Pancreas (tissue), 10 donors: ENCODE data around the gene SPOCK3. TPM values are rescaled to one million over a fixed set of nuclear protein-coding genes. Genes with fewer than 3 reads are reported as not detected.

ENCODE experiments used
- ATAC-seq, 4 donors: fragments of 200-7000 bp; cut with Tn5 transposase; one replicate each; pipeline versions ENCODE4 v1.8.0 to v1.9.1; 2020; ENCODE audit warnings: mild to moderate bottlenecking in 4 of 4, moderate library complexity in 4 of 4
- DNase-seq, 6 donors: peaks; one replicate each; pipeline ENCODE4 v3.0.0-alpha.2; 2020
- FAIRE-seq: peaks from 2 replicates; lab custom pipeline; 2012; peaks lifted over from hg19 to GRCh38; lab: Jason Lieb, UNC
- H3K27ac ChIP-seq, 4 donors: fragments of 200-600 bp; sonication (generic); 1 replicate in 3 of 4; 2 replicates in 1 of 4; pipeline versions ENCODE4 v1.5.0 to v1.8.0; 2020
- H3K27me3 ChIP-seq, 4 donors: fragments of 200-600 bp; one replicate each; pipeline ENCODE4 v1.8.0; 2021
- H3K36me3 ChIP-seq, 3 donors: fragments of 200-600 bp; sonication (generic) in 1 of 3; one replicate each; pipeline versions ENCODE4 v1.5.0 to v1.8.0; 2020 to 2021
- H3K4me1 ChIP-seq, 3 donors: fragments of 200-600 bp; one replicate each; pipeline ENCODE4 v1.8.0; 2021
- H3K4me3 ChIP-seq, 4 donors: fragments of 200-600 bp; sonication (generic) in 2 of 4; one replicate each; pipeline versions ENCODE4 v1.5.0 to v1.8.0; 2020 to 2021
- H3K9me3 ChIP-seq, 4 donors: fragments of 200-600 bp; one replicate each; pipeline ENCODE4 v1.8.0; 2021
- WGBS, 2 donors: extraction: QIAGEN DNeasy Blood & Tissue Kit; methylation state at CpG; one replicate each; pipeline ENCODE4 v1.1.7; 2013; 5-methylcytosine and 5-hydroxymethylcytosine counted together
- intact Hi-C, 3 donors: fragments of 100-400 bp; cut with DNase I; formaldehyde crosslinking; loops; one replicate each; pipeline versions ENCODE4 v1.11.1 to v1.14.2; 2022
- polyA plus RNA-seq, 2 donors: library from polyadenylated mRNA; stranded (reverse); fragments of 200-250 nt; gene quantifications; one replicate each; pipeline ENCODE4 v1.2.3, GENCODE V29; 2013
- total RNA-seq, 6 donors: library from RNA; stranded (reverse); fragmentation: NEBNext Ultra II Directional in 4 of 6; extraction: Animal tissue kit (Norgen Biotek cat#: 25700) in 4 of 6; gene quantifications; one replicate each; pipeline versions ENCODE4 v1.2.1 to v1.2.4, GENCODE V29; 2021 to 2023
- TF ChIP-seq, protein P1 (sequence below), 4 donors: fragments of 200-600 bp; sonication (generic) in 3 of 4; IDR thresholded peaks; one replicate each; pipeline versions ENCODE4 v1.5.0 to v1.8.0; 2021; ENCODE audit warnings: antibody characterized with exemption in 4 of 4
- donor health status: healthy with polysubstance abuse.
- donor health status: DM: no; HTN: no; CAD: no; lungs with moderate emphysema.
- donor health status: DM: no; HTN: no; CAD: no.
- donor health status: control.
- donor health status: control.
- donor health status: Bipolar disorder and iron deficiency.
- donor health status: DM: yes; HTN: yes; CAD: no.
- donor health status: DM: no; HTN: no; CAD: no.
- donor health status: DM: no; HTN: no; CAD: no.
- donor health status: DM: yes; HTN: yes; CAD: no.

Gene SPOCK3
- total and polyA plus RNA-seq, 8 donors: 0.16 to 3.1 (median 0.61) TPM

DNA sequence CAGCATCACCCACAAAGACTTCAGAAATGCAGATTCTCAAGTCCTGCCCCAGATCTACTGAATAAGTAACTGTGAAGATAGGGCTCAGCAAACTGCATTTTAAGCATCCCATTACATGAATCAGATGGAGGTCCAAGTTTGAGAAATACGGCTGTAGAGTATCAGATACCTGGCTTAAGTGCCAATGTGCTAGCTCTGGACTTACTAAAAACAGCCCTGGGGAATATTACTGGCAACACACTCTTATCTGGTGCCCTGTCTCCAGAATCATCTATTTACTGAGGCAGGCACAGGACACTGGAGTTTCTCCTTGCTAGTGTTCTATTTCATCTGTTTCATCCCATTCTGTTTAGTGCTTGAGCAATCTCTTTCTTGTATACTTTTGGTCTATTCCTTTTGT lies 105.1 kb downstream of the SPOCK3 start:
- intact Hi-C loops: no loop called here
- Histone ChIP-seq H3K27me3 (no peaks in the 10 kb centered on the region), H3K4me1 (no peaks in the 10 kb centered on the region), H3K36me3 (no peaks in the 10 kb centered on the region), H3K27ac (no peak overlapping the region), H3K9me3 (no peaks in the 10 kb centered on the region), H3K4me3 (no peak overlapping the region)
- no peak for ATAC-seq
- DNase-seq: no peak
- TF ChIP-seq, protein P1, sequence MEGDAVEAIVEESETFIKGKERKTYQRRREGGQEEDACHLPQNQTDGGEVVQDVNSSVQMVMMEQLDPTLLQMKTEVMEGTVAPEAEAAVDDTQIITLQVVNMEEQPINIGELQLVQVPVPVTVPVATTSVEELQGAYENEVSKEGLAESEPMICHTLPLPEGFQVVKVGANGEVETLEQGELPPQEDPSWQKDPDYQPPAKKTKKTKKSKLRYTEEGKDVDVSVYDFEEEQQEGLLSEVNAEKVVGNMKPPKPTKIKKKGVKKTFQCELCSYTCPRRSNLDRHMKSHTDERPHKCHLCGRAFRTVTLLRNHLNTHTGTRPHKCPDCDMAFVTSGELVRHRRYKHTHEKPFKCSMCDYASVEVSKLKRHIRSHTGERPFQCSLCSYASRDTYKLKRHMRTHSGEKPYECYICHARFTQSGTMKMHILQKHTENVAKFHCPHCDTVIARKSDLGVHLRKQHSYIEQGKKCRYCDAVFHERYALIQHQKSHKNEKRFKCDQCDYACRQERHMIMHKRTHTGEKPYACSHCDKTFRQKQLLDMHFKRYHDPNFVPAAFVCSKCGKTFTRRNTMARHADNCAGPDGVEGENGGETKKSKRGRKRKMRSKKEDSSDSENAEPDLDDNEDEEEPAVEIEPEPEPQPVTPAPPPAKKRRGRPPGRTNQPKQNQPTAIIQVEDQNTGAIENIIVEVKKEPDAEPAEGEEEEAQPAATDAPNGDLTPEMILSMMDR (IDR thresholded peaks at IDR 0.05): no peak
- 65 to 85% methylated on average over 1 of the region's 1 CpG for WGBS, 2 donors
- no peak for FAIRE-seq

DNA sequence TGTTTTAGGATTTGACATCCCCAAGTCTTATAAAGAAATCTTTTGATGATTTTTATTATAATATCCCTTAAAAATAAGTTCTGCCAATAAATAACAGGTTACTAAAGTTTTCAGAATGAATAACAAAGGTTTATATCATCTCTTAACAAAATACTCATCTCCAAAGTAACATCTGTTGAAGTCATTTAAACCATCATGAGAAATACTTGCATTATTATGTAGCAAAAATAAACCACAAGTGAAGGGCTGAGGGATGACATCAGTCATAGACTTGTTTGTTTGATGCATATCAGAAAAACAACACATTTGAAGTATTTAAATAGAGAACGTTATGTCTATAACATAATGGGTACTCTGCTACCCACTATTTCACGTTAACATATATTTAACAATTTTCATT lies 114.9 kb downstream of the SPOCK3 start:
- 29 to 48% methylated on average over 2 of the region's 2 CpGs for WGBS, 2 donors
- H3K27ac ChIP-seq: no peak overlapping the region
- H3K36me3 ChIP-seq: no peaks in the 10 kb centered on the region
- no peaks in the 10 kb centered on the region for H3K9me3 ChIP-seq
- ATAC-seq: no peak
- H3K27me3 ChIP-seq: no peaks in the 10 kb centered on the region
- DNase-seq: no peak
- intact Hi-C loops: no loop called here
- no peak for FAIRE-seq
- TF ChIP-seq, protein P1 (IDR thresholded peaks at IDR 0.05): no peak
- H3K4me3 ChIP-seq: no peak overlapping the region
- no peaks in the 10 kb centered on the region for H3K4me1 ChIP-seq

DNA sequence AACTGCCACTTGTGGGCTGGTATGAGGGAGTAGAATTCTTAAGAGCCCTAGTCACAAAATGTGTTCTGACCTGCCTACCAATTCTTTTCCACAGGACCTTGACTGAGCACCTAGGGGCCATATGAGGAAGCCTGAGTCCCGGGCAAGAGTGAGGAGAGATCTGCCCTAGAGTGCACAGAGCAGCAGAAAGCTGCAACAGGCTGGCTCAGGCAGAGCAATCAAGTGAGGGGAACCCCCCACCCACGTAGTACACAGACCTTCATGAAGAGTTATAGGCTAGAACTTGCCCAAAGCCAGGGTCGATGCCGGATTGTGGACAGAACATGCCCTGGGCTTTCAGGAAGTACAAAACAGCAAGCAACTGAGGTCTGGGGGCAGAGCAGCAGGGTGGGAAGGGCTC lies 117.0 kb downstream of the SPOCK3 start:
- Histone ChIP-seq H3K4me3 (no peak overlapping the region), H3K27me3 (no peaks in the 10 kb centered on the region), H3K27ac (no peak overlapping the region), H3K36me3 (no peaks in the 10 kb centered on the region), H3K9me3 (no peaks in the 10 kb centered on the region), H3K4me1 (no peaks in the 10 kb centered on the region)
- WGBS, 2 donors: 42 to 49% methylated on average over 4 of the region's 4 CpGs
- ATAC-seq (no peak), FAIRE-seq (no peak), DNase-seq (no peak)
- intact Hi-C loops: no loop called here
- TF ChIP-seq, protein P1 (IDR thresholded peaks at IDR 0.05): no peak

DNA sequence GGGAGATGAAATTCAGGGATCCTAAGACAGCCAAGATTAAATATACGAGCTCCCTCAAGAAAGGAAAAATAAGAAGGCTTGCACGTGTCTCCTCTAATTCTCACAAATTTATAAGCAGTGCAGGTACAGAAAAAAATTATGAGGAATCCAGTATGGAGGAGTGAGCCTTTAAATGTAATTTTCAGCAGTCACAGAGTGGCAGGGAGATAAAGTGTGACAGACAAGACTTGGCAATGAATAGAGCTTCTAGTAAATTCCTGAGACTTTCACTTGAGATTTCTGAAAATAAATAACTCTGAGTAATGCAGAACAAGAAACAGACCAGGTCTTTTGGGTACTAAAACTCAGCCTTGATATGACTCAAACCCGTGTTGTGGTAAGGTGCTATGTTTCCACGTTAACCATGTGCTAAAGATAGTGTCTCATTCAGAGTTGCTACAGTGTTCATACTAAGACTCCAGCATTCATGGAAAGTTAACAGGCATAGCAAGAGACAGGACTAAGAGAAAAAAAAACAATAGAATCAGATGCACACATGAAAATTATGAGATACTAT lies 119.8 kb downstream of the SPOCK3 start:
- ATAC-seq (no peak), DNase-seq (no peak), FAIRE-seq (no peak)
- Histone ChIP-seq H3K4me1 (no peaks in the 10 kb centered on the region), H3K9me3 (no peaks in the 10 kb centered on the region), H3K36me3 (no peaks in the 10 kb centered on the region), H3K4me3 (no peak overlapping the region), H3K27ac (no peak overlapping the region), H3K27me3 (no peaks in the 10 kb centered on the region)
- whole genome bisulfite sequencing, 2 donors: 49% methylated on average over 4 of the region's 4 CpGs
- TF ChIP-seq, protein P1 (IDR thresholded peaks at IDR 0.05): no peak
- intact Hi-C loops: no loop called here

DNA sequence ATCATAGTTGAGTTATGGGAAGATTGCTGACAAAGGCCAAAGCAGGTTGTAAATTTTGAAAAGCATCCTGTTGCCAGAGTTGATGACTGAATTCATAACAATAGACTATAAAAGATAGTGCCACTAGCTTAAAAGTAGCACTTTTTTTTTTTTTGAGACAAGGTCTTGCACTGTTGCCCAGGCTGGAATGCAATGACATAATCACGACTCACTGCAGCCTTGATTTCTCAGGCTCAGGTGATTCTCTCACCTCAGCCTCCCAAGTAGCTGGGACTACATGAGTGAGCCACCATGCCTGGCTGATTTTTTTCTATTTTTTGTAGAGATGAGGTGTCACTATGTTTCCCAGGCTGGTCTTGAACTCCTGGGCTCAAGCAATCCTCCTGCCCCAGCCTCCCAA lies 122.7 kb downstream of the SPOCK3 start:
- H3K4me3 ChIP-seq: no peak overlapping the region
- H3K9me3 ChIP-seq: no peaks in the 10 kb centered on the region
- TF ChIP-seq, protein P1 (IDR thresholded peaks at IDR 0.05): no peak
- H3K4me1 ChIP-seq: no peaks in the 10 kb centered on the region
- FAIRE-seq (no peak), DNase-seq (no peak), ATAC-seq (no peak)
- no peaks in the 10 kb centered on the region for H3K36me3 ChIP-seq
- H3K27ac ChIP-seq: no peak overlapping the region
- WGBS, 2 donors: 49 to 52% methylated on average over 1 of the region's 1 CpG
- H3K27me3 ChIP-seq: no peaks in the 10 kb centered on the region
- intact Hi-C loops: no loop called here
